Tongue (tissue), 2 donors: ENCODE results near the gene DOCK6. TPM values are rescaled to one million over a fixed set of nuclear protein-coding genes. Genes with fewer than 3 reads are reported as not detected.
"Not testable (repeated sequence)": the region's sequence is repeated elsewhere in the genome, so short reads cannot be mapped to it uniquely, and the experiment has no call there.

Experiments
- DNase-seq: peaks from one replicate; pipeline ENCODE4 v3.0.0-alpha.2; 2015
- total RNA-seq: library from RNA; depleted of rRNA; stranded (reverse); fragments of >200 nt; gene quantifications from one replicate; pipeline ENCODE4 v1.2.3, GENCODE V29; 2014

Gene DOCK6
- total RNA-seq, 1 donor from 2014 or later = 23.2 TPM

GRCh38 chr19:11197291-11198174 lies 64.8 kb downstream of the DOCK6 start, which contains the start of gene KANK2:
Gene KANK2, minus strand, starts transcription at chr19:11197545. Its CDS starts 3,034 bp downstream, at chr19:11194511.
- DNase-seq = peak; percentile 92

- peak; percentile 77 for DNase-seq
Measured at GRCh38 chr19:11196406-11197287, 65.7 kb downstream of the DOCK6 start.

- DNase-seq = no peak
Measured at GRCh38 chr19:11195681-11196080, 66.6 kb downstream of the DOCK6 start.

- DNase-seq = peak; percentile 88
Measured at GRCh38 chr19:11194656-11195558, 67.4 kb downstream of the DOCK6 start.

GRCh38 chr19:11194173-11194572 lies 68.2 kb downstream of the DOCK6 start:
- no peak for DNase-seq

- no peak for DNase-seq
Measured at GRCh38 chr19:11192957-11193939, 69.1 kb downstream of the DOCK6 start.

GRCh38 chr19:11191934-11192333 lies 70.4 kb downstream of the DOCK6 start:
- DNase-seq = no peak

- DNase-seq = peak; percentile 95
Measured at GRCh38 chr19:11191273-11191755, 71.0 kb downstream of the DOCK6 start.

- DNase-seq = no peak
Measured at GRCh38 chr19:11190501-11190900, 71.8 kb downstream of the DOCK6 start.

- DNase-seq = no peak
Measured at GRCh38 chr19:11187441-11187840, 74.9 kb downstream of the DOCK6 start.

- DNase-seq = no peak
Measured at GRCh38 chr19:11182994-11183393, 79.3 kb downstream of the DOCK6 start.

- no peak for DNase-seq
Measured at GRCh38 chr19:11181488-11181887, 80.8 kb downstream of the DOCK6 start.

GRCh38 chr19:11180975-11181374 lies 81.3 kb downstream of the DOCK6 start:
- DNase-seq = not testable (repeated sequence)

GRCh38 chr19:11180346-11180745 lies 82.0 kb downstream of the DOCK6 start:
- DNase-seq = no peak

GRCh38 chr19:11179716-11180297 lies 82.5 kb downstream of the DOCK6 start:
- no peak for DNase-seq

- DNase-seq = not testable (repeated sequence)
Measured at GRCh38 chr19:11179145-11179465, 83.2 kb downstream of the DOCK6 start.

GRCh38 chr19:11177592-11177991 lies 84.7 kb downstream of the DOCK6 start:
- no peak for DNase-seq

GRCh38 chr19:11176466-11177193 lies 85.7 kb downstream of the DOCK6 start:
- DNase-seq = no peak

GRCh38 chr19:11175920-11176319 lies 86.4 kb downstream of the DOCK6 start:
- no peak for DNase-seq
